ENCODE results near the gene MYADML2.
"Not testable (repeated sequence)": the region's sequence is repeated elsewhere in the genome, so short reads cannot be mapped to it uniquely, and the experiment has no call there.

The MYADML2 gene

GRCh38 chr17:81947189-81947588, at the start of gene MYADML2:
Gene MYADML2 (minus strand): TSS chr17:81947233. CDS start chr17:81941741, 5,492 bp downstream.
- no peak for DNase-seq

- DNase-seq, result no peak
These were observed 49.3 kb upstream of the MYADML2 start for GRCh38 chr17:81996232-81996756.

GRCh38 chr17:81995463-81996231, 48.6 kb upstream of the MYADML2 start:
- DNase-seq, result no peak

- no peak for DNase-seq
These were observed 47.8 kb upstream of the MYADML2 start for GRCh38 chr17:81994593-81995462.

GRCh38 chr17:81993729-81994592, 46.9 kb upstream of the MYADML2 start:
- DNase-seq, result no peak

GRCh38 chr17:81992306-81993102, 45.5 kb upstream of the MYADML2 start:
- no peak for DNase-seq

GRCh38 chr17:81991684-81992305, 44.8 kb upstream of the MYADML2 start:
- DNase-seq, result no peak

- no peak for DNase-seq
These were observed 44.0 kb upstream of the MYADML2 start for GRCh38 chr17:81990836-81991683.

- DNase-seq, result no peak
These were observed 40.2 kb upstream of the MYADML2 start for GRCh38 chr17:81987161-81987770.

- DNase-seq, result no peak
These were observed 39.6 kb upstream of the MYADML2 start for GRCh38 chr17:81986606-81987005.

GRCh38 chr17:81984773-81985410, 37.9 kb upstream of the MYADML2 start:
- no peak for DNase-seq

- DNase-seq, result no peak
These were observed 36.8 kb upstream of the MYADML2 start for GRCh38 chr17:81983639-81984373.

- no peak for DNase-seq
These were observed 36.1 kb upstream of the MYADML2 start for GRCh38 chr17:81983011-81983638.

- not testable (repeated sequence) for DNase-seq
These were observed 34.5 kb upstream of the MYADML2 start for GRCh38 chr17:81981511-81981910.

- DNase-seq, result no peak
These were observed 33.8 kb upstream of the MYADML2 start for GRCh38 chr17:81980707-81981343.

- no peak for DNase-seq
These were observed 33.1 kb upstream of the MYADML2 start for GRCh38 chr17:81980122-81980521.

- DNase-seq, result no peak
These were observed 31.7 kb upstream of the MYADML2 start for GRCh38 chr17:81978524-81979298.
